ENCODE measurements around the gene MYCBPAP. TPM values are rescaled to one million over a fixed set of nuclear protein-coding genes. Genes with fewer than 3 reads are reported as not detected.
A peak's percentile ranks its signal among the peaks of the same experiment; 100 is the strongest.

Gene MYCBPAP
- total RNA-seq (ENCODE audit: unreplicated experiment) = 0.72 TPM
- long read RNA-seq = 0 reads

- H3K36me3 Mint-ChIP-seq (ENCODE audit: low read depth, unreplicated experiment) = no peaks in the 10 kb centered on the region
- H3K27ac Mint-ChIP-seq (ENCODE audit: unreplicated experiment) = no peak within 1 kb of the TSS
- no peak for TF ChIP-seq CTCF (IDR thresholded peaks at IDR 0.05; ENCODE audit: unreplicated experiment)
- peaks cover 17% of the 10 kb centered on the region for H3K4me1 Mint-ChIP-seq (ENCODE audit: unreplicated experiment)
- peak; percentile 77 for DNase-seq (ENCODE audit: low spot score)
- H3K4me3 Mint-ChIP-seq (ENCODE audit: unreplicated experiment) = peak within 1 kb of the TSS; percentile 91
- peaks cover 15% of the 10 kb centered on the region for H3K27me3 Mint-ChIP-seq (ENCODE audit: unreplicated experiment)
- no peaks in the 10 kb centered on the region for H3K9me3 Mint-ChIP-seq (ENCODE audit: unreplicated experiment)
Measured at GRCh38 chr17:50507871-50508572, at the start of gene MYCBPAP. TSS of gene MYCBPAP (plus strand) at chr17:50508439. CDS start at chr17:50508675, 236 bp downstream.

GRCh38 chr17:50458701-50459676 is 49.2 kb upstream of the MYCBPAP start:
- no peaks in the 10 kb centered on the region for H3K9me3 Mint-ChIP-seq (ENCODE audit: unreplicated experiment)
- H3K36me3 Mint-ChIP-seq (ENCODE audit: low read depth, unreplicated experiment) = peaks cover 10% of the 10 kb centered on the region
- TF ChIP-seq CTCF (IDR thresholded peaks at IDR 0.05; ENCODE audit: unreplicated experiment) = no peak
- peaks cover 6% of the 10 kb centered on the region for H3K4me1 Mint-ChIP-seq (ENCODE audit: unreplicated experiment)
- peaks cover 4% of the 10 kb centered on the region for H3K27me3 Mint-ChIP-seq (ENCODE audit: unreplicated experiment)
- peak overlapping the region; percentile 42 for H3K4me3 Mint-ChIP-seq (ENCODE audit: unreplicated experiment)
- no peak for DNase-seq (ENCODE audit: low spot score)
- H3K27ac Mint-ChIP-seq (ENCODE audit: unreplicated experiment) = no peak overlapping the region

GRCh38 chr17:50459756-50460155 is 48.5 kb upstream of the MYCBPAP start:
- peaks cover 4% of the 10 kb centered on the region for H3K27me3 Mint-ChIP-seq (ENCODE audit: unreplicated experiment)
- no peaks in the 10 kb centered on the region for H3K9me3 Mint-ChIP-seq (ENCODE audit: unreplicated experiment)

GRCh38 chr17:50460831-50461526 is 47.3 kb upstream of the MYCBPAP start:
- Mint-ChIP-seq H3K9me3 (ENCODE audit: unreplicated experiment) (no peaks in the 10 kb centered on the region), H3K4me3 (ENCODE audit: unreplicated experiment) (no peak overlapping the region), H3K27me3 (ENCODE audit: unreplicated experiment) (peaks cover 7% of the 10 kb centered on the region), H3K27ac (ENCODE audit: unreplicated experiment) (no peak overlapping the region), H3K36me3 (ENCODE audit: low read depth, unreplicated experiment) (peaks cover 10% of the 10 kb centered on the region), H3K4me1 (ENCODE audit: unreplicated experiment) (peaks cover 4% of the 10 kb centered on the region)
- DNase-seq (ENCODE audit: low spot score) = no peak
- no peak for TF ChIP-seq CTCF (IDR thresholded peaks at IDR 0.05; ENCODE audit: unreplicated experiment)

More at GRCh38 chr17:50459756-50460155, 48.5 kb upstream of the MYCBPAP start:
- no peak for DNase-seq (ENCODE audit: low spot score)
- H3K4me3 Mint-ChIP-seq (ENCODE audit: unreplicated experiment) = no peak overlapping the region
- peaks cover 6% of the 10 kb centered on the region for H3K4me1 Mint-ChIP-seq (ENCODE audit: unreplicated experiment)
- H3K36me3 Mint-ChIP-seq (ENCODE audit: low read depth, unreplicated experiment) = peaks cover 10% of the 10 kb centered on the region
- H3K27ac Mint-ChIP-seq (ENCODE audit: unreplicated experiment) = no peak overlapping the region
- no peak for TF ChIP-seq CTCF (IDR thresholded peaks at IDR 0.05; ENCODE audit: unreplicated experiment)

Measured in endothelial cell (in vitro differentiated cells).